NCI-H345 (cell line): Measurements from ENCODE around the gene DFFB.

Source experiments
- DNase-seq: peaks from one replicate; lab custom pipeline; 2025; lab: John Stamatoyannopoulos, UW

DFFB gene

GRCh38 chr1:3928586-3928985 is 71.3 kb downstream of the DFFB start:
- DNase-seq: peak; percentile 57

GRCh38 chr1:3929126-3929525 is 71.8 kb downstream of the DFFB start:
- DNase-seq: no peak

- DNase-seq: no peak
Measured at GRCh38 chr1:3930301-3931006, 73.2 kb downstream of the DFFB start.

- no peak for DNase-seq
Measured at GRCh38 chr1:3931007-3931912, 74.0 kb downstream of the DFFB start.

GRCh38 chr1:3932156-3932919 is 75.1 kb downstream of the DFFB start:
- DNase-seq: no peak
